Measurements from ENCODE around the gene TGDS. TPM values are rescaled to one million over a fixed set of nuclear protein-coding genes. Genes with fewer than 3 reads are reported as not detected.

The TGDS gene
- total RNA-seq, 1 donor from 2014 or later, result 8.4 TPM

- peaks cover 2% of the 10 kb centered on the region for H3K36me3 Mint-ChIP-seq (ENCODE audit: low read depth)
- no peaks in the 10 kb centered on the region for H3K27me3 Mint-ChIP-seq (ENCODE audit: low read depth)
- TF ChIP-seq CTCF (IDR thresholded peaks at IDR 0.05), result no peak
- H3K4me1 Mint-ChIP-seq (ENCODE audit: low read depth), result no peaks in the 10 kb centered on the region
- no peak overlapping the region for H3K27ac Mint-ChIP-seq (ENCODE audit: unreplicated experiment)
- H3K4me3 Mint-ChIP-seq (ENCODE audit: unreplicated experiment), result no peak overlapping the region
- H3K9me3 Mint-ChIP-seq (ENCODE audit: low read depth), result no peaks in the 10 kb centered on the region
- no peak for DNase-seq (ENCODE audit: low spot score)
Measured at GRCh38 chr13:94559222-94559795, 36.6 kb downstream of the TGDS start.

GRCh38 chr13:94558716-94559115 is 37.2 kb downstream of the TGDS start:
- H3K27me3 Mint-ChIP-seq (ENCODE audit: low read depth), result no peaks in the 10 kb centered on the region
- peaks cover 2% of the 10 kb centered on the region for H3K36me3 Mint-ChIP-seq (ENCODE audit: low read depth)
- TF ChIP-seq CTCF (IDR thresholded peaks at IDR 0.05), result no peak
- no peak overlapping the region for H3K27ac Mint-ChIP-seq (ENCODE audit: unreplicated experiment)
- no peak for DNase-seq (ENCODE audit: low spot score)
- no peak overlapping the region for H3K4me3 Mint-ChIP-seq (ENCODE audit: unreplicated experiment)
- H3K4me1 Mint-ChIP-seq (ENCODE audit: low read depth), result no peaks in the 10 kb centered on the region
- no peaks in the 10 kb centered on the region for H3K9me3 Mint-ChIP-seq (ENCODE audit: low read depth)

GRCh38 chr13:94557684-94558235 is 38.2 kb downstream of the TGDS start:
- TF ChIP-seq CTCF (IDR thresholded peaks at IDR 0.05), result no peak
- peaks cover 2% of the 10 kb centered on the region for H3K36me3 Mint-ChIP-seq (ENCODE audit: low read depth)
- H3K4me3 Mint-ChIP-seq (ENCODE audit: unreplicated experiment), result no peak overlapping the region
- H3K4me1 Mint-ChIP-seq (ENCODE audit: low read depth), result no peaks in the 10 kb centered on the region
- DNase-seq (ENCODE audit: low spot score), result no peak
- no peak overlapping the region for H3K27ac Mint-ChIP-seq (ENCODE audit: unreplicated experiment)
- H3K9me3 Mint-ChIP-seq (ENCODE audit: low read depth), result no peaks in the 10 kb centered on the region
- H3K27me3 Mint-ChIP-seq (ENCODE audit: low read depth), result no peaks in the 10 kb centered on the region

GRCh38 chr13:94556621-94557020 is 39.3 kb downstream of the TGDS start:
- Mint-ChIP-seq H3K4me1 (ENCODE audit: low read depth) (no peaks in the 10 kb centered on the region), H3K27ac (ENCODE audit: unreplicated experiment) (no peak overlapping the region), H3K4me3 (ENCODE audit: unreplicated experiment) (no peak overlapping the region), H3K9me3 (ENCODE audit: low read depth) (no peaks in the 10 kb centered on the region), H3K36me3 (ENCODE audit: low read depth) (no peaks in the 10 kb centered on the region), H3K27me3 (ENCODE audit: low read depth) (no peaks in the 10 kb centered on the region)
- TF ChIP-seq CTCF (IDR thresholded peaks at IDR 0.05), result no peak
- DNase-seq (ENCODE audit: low spot score), result no peak

- no peaks in the 10 kb centered on the region for H3K9me3 Mint-ChIP-seq (ENCODE audit: low read depth)
- no peaks in the 10 kb centered on the region for H3K36me3 Mint-ChIP-seq (ENCODE audit: low read depth)
- no peak for DNase-seq (ENCODE audit: low spot score)
- TF ChIP-seq CTCF (IDR thresholded peaks at IDR 0.05), result no peak
- no peak overlapping the region for H3K4me3 Mint-ChIP-seq (ENCODE audit: unreplicated experiment)
- H3K27me3 Mint-ChIP-seq (ENCODE audit: low read depth), result no peaks in the 10 kb centered on the region
- no peak overlapping the region for H3K27ac Mint-ChIP-seq (ENCODE audit: unreplicated experiment)
- H3K4me1 Mint-ChIP-seq (ENCODE audit: low read depth), result no peaks in the 10 kb centered on the region
Measured at GRCh38 chr13:94556041-94556440, 39.9 kb downstream of the TGDS start.
